Uterus (tissue), 2 donors: ENCODE data around the gene ERF.

Experiments used
- CTCF ChIP-seq, 4 experiments: fragments of 200-600 bp in 2 of 4; fragments of 450-650 bp in 2 of 4; sonication (generic) in 2 of 4; IDR thresholded peaks; one replicate each; pipeline ENCODE4 v1.5.1; 2016 to 2019; ENCODE audit warnings: antibody characterized with exemption in 4 of 4, mild to moderate bottlenecking in 2 of 4, moderate library complexity in 1 of 4
- POLR2A ChIP-seq, 2 donors: fragments of 450-650 bp; IDR thresholded peaks; one replicate each; pipeline ENCODE4 v1.6.1; 2016; ENCODE audit warnings: antibody characterized with exemption in 2 of 2, mild to moderate bottlenecking in 1 of 2, moderate library complexity in 1 of 2

GRCh38 chr19:42250183-42250665, 4.7 kb downstream of the ERF start:
- TF ChIP-seq POLR2A (IDR thresholded peaks at IDR 0.05) = no peak
- TF ChIP-seq CTCF (IDR thresholded peaks at IDR 0.05) = no peak
